ENCODE measurements around the gene KCNIP1. TPM values are rescaled to one million over a fixed set of nuclear protein-coding genes. Genes with fewer than 3 reads are reported as not detected.
A peak's percentile ranks its signal among the peaks of the same experiment; 100 is the strongest.

KCNIP1 gene
- total RNA-seq, 1 donor from 2014 or later = not detected

GRCh38 chr5:170709640-170710039 is 205.8 kb downstream of the KCNIP1 start:
- DNase-seq (ENCODE audit: missing footprints) = no peak
- intact Hi-C loops (cut with DNase I) = no loop called here
- no peak for ATAC-seq

GRCh38 chr5:170711300-170711699 is 207.5 kb downstream of the KCNIP1 start:
- no peak for DNase-seq (ENCODE audit: missing footprints)
- intact Hi-C loops (cut with DNase I) = no loop called here
- no peak for ATAC-seq

- intact Hi-C loops (cut with DNase I) = no loop called here
- no peak for DNase-seq (ENCODE audit: missing footprints)
- ATAC-seq = no peak
These were observed 211.3 kb downstream of the KCNIP1 start for GRCh38 chr5:170715141-170715540.

GRCh38 chr5:170716396-170716795 is 212.6 kb downstream of the KCNIP1 start:
- DNase-seq (ENCODE audit: missing footprints) (no peak), ATAC-seq (no peak)
- intact Hi-C loops (cut with DNase I) = no loop called here

GRCh38 chr5:170719551-170719950 is 215.7 kb downstream of the KCNIP1 start:
- intact Hi-C loops (cut with DNase I) = no loop called here

GRCh38 chr5:170720179-170720578 is 216.4 kb downstream of the KCNIP1 start:
- ATAC-seq (no peak), DNase-seq (ENCODE audit: missing footprints) (no peak)
- intact Hi-C loops (cut with DNase I) = no loop called here

More at GRCh38 chr5:170719551-170719950, 215.7 kb downstream of the KCNIP1 start:
- no peak for DNase-seq (ENCODE audit: missing footprints)
- ATAC-seq = no peak

GRCh38 chr5:170720984-170721383 is 217.2 kb downstream of the KCNIP1 start:
- DNase-seq (ENCODE audit: missing footprints) (no peak), ATAC-seq (no peak)
- intact Hi-C loops (cut with DNase I) = no loop called here

GRCh38 chr5:170721681-170722080 is 217.9 kb downstream of the KCNIP1 start:
- DNase-seq (ENCODE audit: missing footprints) (no peak), ATAC-seq (no peak)
- intact Hi-C loops (cut with DNase I) = no loop called here

- DNase-seq (ENCODE audit: missing footprints) (no peak), ATAC-seq (no peak)
- intact Hi-C loops (cut with DNase I) = no loop called here
These were observed 218.5 kb downstream of the KCNIP1 start for GRCh38 chr5:170722316-170722715.

GRCh38 chr5:170731052-170731451 is 227.2 kb downstream of the KCNIP1 start:
- DNase-seq (ENCODE audit: missing footprints) = no peak
- intact Hi-C loops (cut with DNase I) = no loop called here
- no peak for ATAC-seq

- no peak for ATAC-seq
- intact Hi-C loops (cut with DNase I) = no loop called here
These were observed 228.9 kb downstream of the KCNIP1 start for GRCh38 chr5:170732685-170733084.

GRCh38 chr5:170736966-170737365 is 233.1 kb downstream of the KCNIP1 start:
- intact Hi-C loops (cut with DNase I) = no loop called here
- ATAC-seq = no peak
- DNase-seq (ENCODE audit: missing footprints) = no peak

More at GRCh38 chr5:170732685-170733084, 228.9 kb downstream of the KCNIP1 start:
- no peak for DNase-seq (ENCODE audit: missing footprints)

GRCh38 chr5:170737591-170737990 is 233.8 kb downstream of the KCNIP1 start:
- DNase-seq (ENCODE audit: missing footprints) = no peak
- ATAC-seq = no peak
- intact Hi-C loops (cut with DNase I) = no loop called here

GRCh38 chr5:170738840-170739239 is 235.0 kb downstream of the KCNIP1 start:
- ATAC-seq (no peak), DNase-seq (ENCODE audit: missing footprints) (no peak)
- intact Hi-C loops (cut with DNase I) = no loop called here

GRCh38 chr5:170739446-170739845 is 235.6 kb downstream of the KCNIP1 start:
- no peak for ATAC-seq
- DNase-seq (ENCODE audit: missing footprints) = no peak
- intact Hi-C loops (cut with DNase I) = no loop called here

- intact Hi-C loops (cut with DNase I) = loop anchor here (5.0 to 10.0 kb wide), 2 partner anchors 103 to 594 kb away; no protein-coding TSS in a partner anchor
- DNase-seq (ENCODE audit: missing footprints) (no peak), ATAC-seq (no peak)
These were observed 236.9 kb downstream of the KCNIP1 start for GRCh38 chr5:170740551-170741205.

- DNase-seq (ENCODE audit: missing footprints) (no peak), ATAC-seq (no peak)
- intact Hi-C loops (cut with DNase I) = loop anchor here (5.0 to 10.0 kb wide), 2 partner anchors 104 to 593 kb away; no protein-coding TSS in a partner anchor
These were observed 238.0 kb downstream of the KCNIP1 start for GRCh38 chr5:170741801-170742200.

- no peak for ATAC-seq
- DNase-seq (ENCODE audit: missing footprints) = no peak
- intact Hi-C loops (cut with DNase I) = loop anchor here (1.0 to 10.0 kb wide), 3 partner anchors 47 to 591 kb away; no protein-coding TSS in a partner anchor
These were observed 240.0 kb downstream of the KCNIP1 start for GRCh38 chr5:170743876-170744212.

GRCh38 chr5:170745481-170746071 is 241.8 kb downstream of the KCNIP1 start:
- DNase-seq (ENCODE audit: missing footprints) (peak; percentile 83), ATAC-seq (peak; percentile 77)
- intact Hi-C loops (cut with DNase I) = loop anchor here (10.0 kb wide), 1 partner anchor 589 kb away; no protein-coding TSS in a partner anchor
